ENCODE data around the gene RTL1. TPM values are rescaled to one million over a fixed set of nuclear protein-coding genes. Genes with fewer than 3 reads are reported as not detected.

Gene RTL1
- total RNA-seq, 1 donor from 2014 or later = not detected

DNA sequence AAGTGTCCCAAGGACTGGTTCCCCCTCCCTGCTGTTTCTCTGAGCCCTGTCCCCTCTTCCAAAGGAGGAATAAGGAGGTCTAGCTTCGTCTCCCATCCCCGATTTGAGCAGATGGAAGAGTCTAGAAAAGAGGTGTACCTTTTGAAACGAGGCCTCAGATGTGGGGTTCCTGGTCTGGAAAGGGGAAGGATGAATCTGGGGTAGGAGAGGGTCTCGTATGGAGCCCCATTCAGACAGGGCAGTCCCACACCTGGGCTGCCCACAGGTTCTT is 64.3 kb downstream of the RTL1 start:
- no peak for DNase-seq (ENCODE audit: extremely low spot score, unreplicated experiment)
- Mint-ChIP-seq H3K27ac (ENCODE audit: unreplicated experiment) (no peak overlapping the region), H3K9me3 (ENCODE audit: unreplicated experiment) (no peaks in the 10 kb centered on the region), H3K27me3 (ENCODE audit: unreplicated experiment) (peaks cover 2% of the 10 kb centered on the region), H3K4me3 (ENCODE audit: unreplicated experiment) (no peak overlapping the region), H3K4me1 (ENCODE audit: unreplicated experiment) (peaks cover 15% of the 10 kb centered on the region), H3K36me3 (ENCODE audit: unreplicated experiment) (no peaks in the 10 kb centered on the region)
- TF ChIP-seq, protein P1, sequence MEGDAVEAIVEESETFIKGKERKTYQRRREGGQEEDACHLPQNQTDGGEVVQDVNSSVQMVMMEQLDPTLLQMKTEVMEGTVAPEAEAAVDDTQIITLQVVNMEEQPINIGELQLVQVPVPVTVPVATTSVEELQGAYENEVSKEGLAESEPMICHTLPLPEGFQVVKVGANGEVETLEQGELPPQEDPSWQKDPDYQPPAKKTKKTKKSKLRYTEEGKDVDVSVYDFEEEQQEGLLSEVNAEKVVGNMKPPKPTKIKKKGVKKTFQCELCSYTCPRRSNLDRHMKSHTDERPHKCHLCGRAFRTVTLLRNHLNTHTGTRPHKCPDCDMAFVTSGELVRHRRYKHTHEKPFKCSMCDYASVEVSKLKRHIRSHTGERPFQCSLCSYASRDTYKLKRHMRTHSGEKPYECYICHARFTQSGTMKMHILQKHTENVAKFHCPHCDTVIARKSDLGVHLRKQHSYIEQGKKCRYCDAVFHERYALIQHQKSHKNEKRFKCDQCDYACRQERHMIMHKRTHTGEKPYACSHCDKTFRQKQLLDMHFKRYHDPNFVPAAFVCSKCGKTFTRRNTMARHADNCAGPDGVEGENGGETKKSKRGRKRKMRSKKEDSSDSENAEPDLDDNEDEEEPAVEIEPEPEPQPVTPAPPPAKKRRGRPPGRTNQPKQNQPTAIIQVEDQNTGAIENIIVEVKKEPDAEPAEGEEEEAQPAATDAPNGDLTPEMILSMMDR (IDR thresholded peaks at IDR 0.05) = no peak

DNA sequence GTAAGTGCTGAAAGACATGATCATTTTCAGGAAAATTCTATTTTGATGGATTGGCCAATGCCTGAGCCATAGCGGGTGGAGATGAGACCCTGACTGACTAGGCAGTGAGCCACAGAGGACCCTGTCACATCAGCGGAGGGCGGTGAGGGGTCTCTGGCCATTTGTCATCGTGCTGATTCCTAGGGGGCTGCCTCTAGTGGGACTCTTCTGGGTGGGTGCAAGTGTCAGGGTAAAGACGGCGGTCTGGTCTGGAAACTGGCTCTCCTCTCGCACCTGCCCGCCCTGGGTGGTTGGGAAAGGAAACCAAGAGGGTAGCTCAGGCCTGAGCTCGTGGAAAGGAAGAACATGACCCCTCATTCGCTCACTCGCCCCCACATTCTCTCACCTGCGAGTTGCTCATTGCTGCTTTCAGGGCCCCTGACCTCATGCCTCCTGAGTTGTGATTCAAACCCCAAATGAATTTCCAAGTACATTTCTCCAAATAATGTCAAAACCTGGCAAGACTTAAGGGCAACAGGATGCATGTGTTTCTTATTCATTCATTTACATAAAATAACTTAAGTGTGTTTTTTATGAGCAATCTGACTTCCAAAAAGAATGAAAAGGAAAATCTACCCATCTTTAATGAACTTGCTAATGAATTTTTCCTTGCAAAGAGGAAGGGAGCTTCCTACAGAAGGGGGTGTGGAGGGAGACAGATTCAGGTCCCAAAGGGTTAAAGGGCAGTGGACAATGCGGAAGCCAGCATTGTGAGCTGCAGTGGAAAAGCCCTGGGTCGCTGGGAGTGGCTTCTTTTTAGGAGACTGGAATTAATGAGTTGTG is 64.8 kb downstream of the RTL1 start:
- no peak overlapping the region for H3K4me3 Mint-ChIP-seq (ENCODE audit: unreplicated experiment)
- no peak for DNase-seq (ENCODE audit: extremely low spot score, unreplicated experiment)
- H3K4me1 Mint-ChIP-seq (ENCODE audit: unreplicated experiment) = peaks cover 15% of the 10 kb centered on the region
- H3K27ac Mint-ChIP-seq (ENCODE audit: unreplicated experiment) = no peak overlapping the region
- H3K36me3 Mint-ChIP-seq (ENCODE audit: unreplicated experiment) = no peaks in the 10 kb centered on the region
- peaks cover 2% of the 10 kb centered on the region for H3K27me3 Mint-ChIP-seq (ENCODE audit: unreplicated experiment)
- no peaks in the 10 kb centered on the region for H3K9me3 Mint-ChIP-seq (ENCODE audit: unreplicated experiment)
- TF ChIP-seq, protein P1 (IDR thresholded peaks at IDR 0.05) = no peak

DNA sequence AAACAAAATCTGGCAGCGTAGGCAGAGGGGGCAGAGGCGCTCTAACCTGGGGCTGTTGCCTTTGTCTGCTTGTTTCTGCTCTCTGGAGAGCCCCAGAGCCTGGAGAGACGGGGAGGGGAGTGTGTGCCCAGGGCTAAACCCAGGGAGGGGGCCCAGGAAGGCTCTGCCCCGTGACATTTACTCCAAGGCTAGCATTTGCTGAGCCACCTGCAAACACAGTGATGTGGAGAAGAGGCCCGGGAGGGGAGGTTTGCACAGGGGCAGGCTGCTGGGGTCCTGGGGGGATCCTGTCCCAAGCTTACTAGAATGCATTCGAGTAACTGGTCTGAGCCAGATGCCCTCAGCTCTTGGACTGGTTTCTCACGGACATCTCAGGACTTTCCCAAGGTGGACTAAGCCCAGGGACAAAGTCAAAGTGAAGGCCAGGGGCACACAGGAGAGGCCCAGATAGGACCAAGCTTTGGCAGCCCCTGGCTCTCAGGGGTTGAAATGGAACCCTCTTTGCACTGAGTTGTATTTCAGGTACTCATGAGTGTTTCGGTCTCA is 65.6 kb downstream of the RTL1 start:
- DNase-seq (ENCODE audit: extremely low spot score, unreplicated experiment) = no peak
- Mint-ChIP-seq H3K27ac (ENCODE audit: unreplicated experiment) (no peak overlapping the region), H3K4me3 (ENCODE audit: unreplicated experiment) (no peak overlapping the region), H3K36me3 (ENCODE audit: unreplicated experiment) (no peaks in the 10 kb centered on the region), H3K9me3 (ENCODE audit: unreplicated experiment) (no peaks in the 10 kb centered on the region), H3K4me1 (ENCODE audit: unreplicated experiment) (peaks cover 8% of the 10 kb centered on the region), H3K27me3 (ENCODE audit: unreplicated experiment) (peaks cover 5% of the 10 kb centered on the region)
- TF ChIP-seq, protein P1 (IDR thresholded peaks at IDR 0.05) = no peak

DNA sequence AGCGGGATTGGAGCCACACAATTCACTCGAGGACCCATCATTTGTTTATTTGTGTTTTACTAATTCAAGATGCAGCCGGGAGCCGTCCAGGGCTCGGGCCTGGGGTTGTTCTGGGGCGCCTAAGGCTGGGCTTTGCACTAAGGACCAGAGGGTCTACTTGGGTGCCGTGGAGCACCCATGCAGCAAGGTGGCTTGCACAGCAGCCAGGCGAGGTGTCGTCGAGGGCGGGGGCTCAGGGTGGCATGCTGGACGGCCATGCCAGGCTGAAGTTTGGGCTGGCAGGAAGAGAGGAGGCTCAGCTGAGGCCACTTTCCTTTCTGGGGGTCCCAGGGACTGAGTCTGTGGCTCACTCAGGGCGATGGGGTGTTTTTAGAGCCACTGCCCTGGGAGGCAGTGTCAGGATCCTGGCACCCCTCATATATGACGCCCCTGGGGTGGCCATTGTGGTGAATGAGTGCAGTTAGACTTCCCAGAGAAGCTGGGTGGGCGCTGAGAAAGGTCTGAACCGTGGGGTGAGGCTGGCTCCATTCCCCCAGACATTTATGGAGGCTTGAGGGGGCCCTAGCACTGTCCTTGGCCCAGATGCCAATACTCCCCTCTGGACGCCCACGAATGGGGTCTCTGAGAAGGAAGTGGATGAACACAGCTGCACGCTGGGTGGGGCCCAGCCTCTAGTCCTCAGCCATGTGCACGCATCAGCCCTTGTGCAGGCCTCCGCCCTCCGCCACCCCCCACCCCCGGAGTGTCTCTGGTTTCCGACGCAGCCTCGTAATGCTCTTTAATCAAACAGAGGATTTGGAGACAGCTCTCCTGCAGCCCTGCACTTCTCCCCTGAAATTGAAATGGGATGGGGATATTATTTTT is 66.3 kb downstream of the RTL1 start:
- no peak for DNase-seq (ENCODE audit: extremely low spot score, unreplicated experiment)
- H3K36me3 Mint-ChIP-seq (ENCODE audit: unreplicated experiment) = no peaks in the 10 kb centered on the region
- H3K4me1 Mint-ChIP-seq (ENCODE audit: unreplicated experiment) = peaks cover 2% of the 10 kb centered on the region
- no peak overlapping the region for H3K27ac Mint-ChIP-seq (ENCODE audit: unreplicated experiment)
- TF ChIP-seq, protein P1 (IDR thresholded peaks at IDR 0.05) = no peak
- H3K27me3 Mint-ChIP-seq (ENCODE audit: unreplicated experiment) = peaks cover 5% of the 10 kb centered on the region
- no peaks in the 10 kb centered on the region for H3K9me3 Mint-ChIP-seq (ENCODE audit: unreplicated experiment)
- no peak overlapping the region for H3K4me3 Mint-ChIP-seq (ENCODE audit: unreplicated experiment)

DNA sequence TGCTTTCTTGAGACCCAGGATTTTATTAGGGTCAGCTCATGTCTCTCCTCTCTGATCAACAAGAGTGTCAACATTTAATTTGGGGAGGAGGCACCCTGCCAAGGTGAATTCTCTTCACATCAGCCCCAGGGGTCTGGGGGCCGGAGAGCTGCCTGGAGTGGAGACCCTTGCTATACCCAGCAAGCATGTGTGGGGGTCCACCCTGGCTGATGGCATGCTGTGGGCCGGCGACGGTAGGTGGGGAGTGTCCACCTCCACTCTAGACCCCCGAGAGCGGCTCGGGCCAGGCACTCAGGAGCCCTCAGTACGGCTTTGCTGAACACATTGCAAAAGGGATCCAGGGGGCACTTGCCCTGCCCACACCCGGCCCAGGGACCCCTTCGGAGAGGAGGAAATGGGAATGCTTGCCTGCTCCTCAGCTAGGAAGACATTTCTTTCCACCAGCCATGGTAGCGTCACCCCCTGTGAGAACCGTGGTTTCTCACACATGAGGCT is 67.2 kb downstream of the RTL1 start:
- Mint-ChIP-seq H3K27ac (ENCODE audit: unreplicated experiment) (no peak overlapping the region), H3K4me3 (ENCODE audit: unreplicated experiment) (no peak overlapping the region)
- no peak for DNase-seq (ENCODE audit: extremely low spot score, unreplicated experiment)

More for the DNA sequence above, 67.2 kb downstream of the RTL1 start:
- H3K27me3 Mint-ChIP-seq (ENCODE audit: unreplicated experiment) = peaks cover 12% of the 10 kb centered on the region
- peaks cover 2% of the 10 kb centered on the region for H3K4me1 Mint-ChIP-seq (ENCODE audit: unreplicated experiment)
- TF ChIP-seq, protein P1 (IDR thresholded peaks at IDR 0.05) = no peak
- no peaks in the 10 kb centered on the region for H3K36me3 Mint-ChIP-seq (ENCODE audit: unreplicated experiment)
- no peaks in the 10 kb centered on the region for H3K9me3 Mint-ChIP-seq (ENCODE audit: unreplicated experiment)
